HEK293T (cell line): ENCODE results near the gene FAM240B.

Experiments
- BHLHE40 ChIP-seq: fragments of 450-650 bp; IDR thresholded peaks from 2 replicates; pipeline ENCODE4 v1.6.1; 2016; ENCODE audit warnings: mild to moderate bottlenecking, moderate library complexity, borderline replicate concordance
- FOXA1 ChIP-seq: fragments of 450-650 bp; IDR thresholded peaks from 2 replicates; pipeline ENCODE4 v1.6.1; 2016; ENCODE audit warnings: mild to moderate bottlenecking
- FOXM1 ChIP-seq: fragments of 450-650 bp; IDR thresholded peaks from 2 replicates; pipeline ENCODE4 v1.6.1; 2017; ENCODE audit warnings: mild to moderate bottlenecking, borderline replicate concordance
- LEF1 ChIP-seq: fragments of 450-650 bp; IDR thresholded peaks from 2 replicates; pipeline ENCODE4 v1.6.1; 2017; ENCODE audit warnings: mild to moderate bottlenecking, borderline replicate concordance
- PKNOX1 ChIP-seq: fragments of 450-650 bp; IDR thresholded peaks from 2 replicates; pipeline ENCODE4 v1.6.1; 2016
- SUZ12 ChIP-seq: fragments of 450-650 bp; IDR thresholded peaks from 2 replicates; pipeline ENCODE4 v1.6.1; 2016; ENCODE audit warnings: mild to moderate bottlenecking
- TARDBP ChIP-seq: fragments of 450-650 bp; IDR thresholded peaks from 2 replicates; pipeline ENCODE4 v1.6.1; 2016

- TF ChIP-seq LEF1 (no peak), SUZ12 (no peak), PKNOX1 (no peak), TARDBP (no peak), FOXA1 (no peak), BHLHE40 (no peak), FOXM1 (no peak)
Observed at GRCh38 chr9:38644601-38645000, 75.3 kb downstream of the FAM240B start.
